Dermis blood vessel endothelial cell (primary cell): Measurements from ENCODE around the gene TMEM63C. TPM values are rescaled to one million over a fixed set of nuclear protein-coding genes. Genes with fewer than 3 reads are reported as not detected.

Source experiments
- DNase-seq: peaks from one replicate; pipeline ENCODE4 v3.0.0; 2010
- total RNA-seq: library from RNA; depleted of rRNA; stranded (reverse); fragments of >200 nt; gene quantifications from 2 replicates; pipeline ENCODE4 v1.2.3, GENCODE V29; 2014

TMEM63C gene
- total RNA-seq, 1 donor from 2014 or later, result under 0.01 TPM

DNA sequence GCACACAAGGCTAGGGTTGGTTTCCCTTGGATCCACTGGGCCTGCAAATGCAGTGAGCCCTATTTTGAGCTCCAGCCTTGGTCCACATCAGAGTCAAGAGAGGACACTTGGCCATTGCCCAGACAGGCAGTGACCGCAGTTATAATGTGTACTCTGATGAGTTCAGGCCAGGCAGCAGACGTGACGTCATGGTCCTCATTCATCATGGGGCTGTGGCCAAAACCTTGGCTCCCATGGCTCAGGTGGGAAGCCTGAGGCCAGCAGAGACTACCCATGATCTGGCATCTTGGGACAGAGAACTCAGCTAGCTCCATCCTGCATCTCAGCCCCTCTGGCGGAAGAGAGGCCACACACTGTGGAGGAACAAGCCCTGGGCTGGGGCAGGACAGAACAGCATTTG is 16.4 kb downstream of the TMEM63C start:
- DNase-seq, result no peak

DNA sequence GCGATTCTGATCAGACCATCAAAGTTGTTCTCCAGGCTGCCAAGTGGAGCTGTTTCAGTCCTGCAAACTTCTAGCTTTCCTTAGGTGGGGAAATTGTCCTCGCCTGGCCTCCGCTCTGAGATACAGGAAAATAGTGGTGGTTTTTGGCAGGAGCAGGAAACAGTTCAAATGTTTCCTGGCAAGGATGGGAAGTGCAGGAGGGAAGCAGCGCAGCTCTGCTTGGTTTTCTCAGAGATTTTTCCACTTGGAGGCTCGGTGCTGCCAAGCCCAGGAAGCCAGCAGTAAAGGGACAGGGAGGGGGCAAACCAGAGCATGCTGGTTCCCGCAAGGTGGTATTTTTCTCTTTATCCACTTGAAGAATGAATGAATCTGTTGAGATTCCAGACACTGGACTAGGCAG is 17.0 kb downstream of the TMEM63C start:
- DNase-seq, result no peak

DNA sequence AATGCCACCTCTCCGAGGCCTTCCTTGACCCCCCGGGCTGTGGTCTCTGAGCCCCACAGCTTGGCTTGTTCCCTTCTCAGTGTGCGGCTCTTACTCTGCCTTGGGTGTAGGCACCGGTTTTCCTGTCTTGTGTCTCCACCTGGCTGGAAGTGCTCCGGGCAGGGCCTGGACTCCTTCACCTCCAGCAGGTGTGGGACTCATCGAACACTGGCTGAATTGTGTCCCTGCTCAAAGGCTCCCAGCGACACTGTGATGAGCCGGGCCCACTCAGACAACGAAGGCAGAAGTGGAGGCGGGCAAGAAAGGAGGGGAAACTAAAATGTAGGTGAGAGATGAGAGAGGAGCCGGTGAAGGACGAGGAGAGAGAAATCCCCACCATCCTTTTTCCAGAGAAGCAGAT is 18.0 kb downstream of the TMEM63C start:
- DNase-seq, result no peak

GRCh38 chr14:77200406-77200985 is 18.9 kb downstream of the TMEM63C start:
- no peak for DNase-seq

GRCh38 chr14:77201696-77202095 is 20.1 kb downstream of the TMEM63C start:
- DNase-seq, result no peak

- DNase-seq, result no peak
Observed at GRCh38 chr14:77203611-77204458, 22.2 kb downstream of the TMEM63C start.

DNA sequence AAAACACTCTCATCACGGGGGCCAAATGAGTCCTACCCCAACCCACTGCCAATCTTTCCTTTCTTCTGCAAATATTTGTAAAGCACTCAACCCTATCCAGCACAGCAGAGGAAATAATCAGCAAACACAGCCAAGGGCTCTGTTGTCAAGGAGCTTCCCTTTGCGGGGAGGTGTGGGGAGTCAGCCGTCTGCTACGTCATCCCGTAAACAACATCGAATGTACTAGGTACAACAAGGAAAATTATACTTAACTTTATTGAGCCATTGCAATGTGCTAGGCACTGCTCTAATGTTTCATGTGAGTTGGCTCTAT is 22.8 kb downstream of the TMEM63C start:
- DNase-seq, result no peak

DNA sequence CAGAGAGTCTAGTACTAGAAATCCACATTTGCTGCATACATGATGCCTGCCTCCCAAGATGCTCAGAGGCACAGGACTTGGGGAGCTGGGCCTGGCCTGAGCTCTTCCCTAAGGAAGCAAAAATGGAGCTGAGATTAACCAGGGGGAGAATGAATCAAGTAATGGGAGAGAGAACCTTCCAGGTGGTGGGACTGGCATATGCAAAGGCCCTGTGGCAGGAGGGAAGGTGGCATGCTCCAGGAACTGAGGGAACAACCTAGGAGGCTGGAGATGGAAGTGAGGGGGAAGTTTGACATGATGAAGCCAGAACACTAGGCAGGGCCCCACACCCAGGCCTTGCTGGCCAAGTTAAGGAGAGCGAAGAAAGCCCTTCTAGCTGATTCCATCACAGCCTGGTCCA is 23.3 kb downstream of the TMEM63C start:
- DNase-seq, result no peak

DNA sequence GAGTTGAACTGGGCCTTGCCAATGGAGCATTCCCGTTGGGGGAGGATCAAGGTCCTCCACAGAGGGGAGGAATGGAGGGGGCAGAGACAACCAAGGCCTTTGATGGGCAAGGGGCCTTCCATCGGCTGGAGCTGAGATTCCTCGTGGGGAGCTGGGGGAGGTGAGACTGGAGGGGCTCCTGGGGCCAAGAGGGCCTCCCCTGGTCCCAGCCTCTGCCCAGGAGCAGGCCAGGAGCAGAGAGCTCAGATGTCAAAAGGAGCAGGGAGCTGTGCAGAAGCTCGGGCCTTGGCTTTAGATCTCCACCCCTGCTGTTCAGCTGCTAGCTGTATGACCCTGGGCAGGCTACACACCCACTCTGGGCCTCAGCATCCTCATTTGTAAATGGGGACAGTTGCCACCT is 24.0 kb downstream of the TMEM63C start:
- no peak for DNase-seq

GRCh38 chr14:77206261-77206824 is 24.7 kb downstream of the TMEM63C start:
- no peak for DNase-seq

DNA sequence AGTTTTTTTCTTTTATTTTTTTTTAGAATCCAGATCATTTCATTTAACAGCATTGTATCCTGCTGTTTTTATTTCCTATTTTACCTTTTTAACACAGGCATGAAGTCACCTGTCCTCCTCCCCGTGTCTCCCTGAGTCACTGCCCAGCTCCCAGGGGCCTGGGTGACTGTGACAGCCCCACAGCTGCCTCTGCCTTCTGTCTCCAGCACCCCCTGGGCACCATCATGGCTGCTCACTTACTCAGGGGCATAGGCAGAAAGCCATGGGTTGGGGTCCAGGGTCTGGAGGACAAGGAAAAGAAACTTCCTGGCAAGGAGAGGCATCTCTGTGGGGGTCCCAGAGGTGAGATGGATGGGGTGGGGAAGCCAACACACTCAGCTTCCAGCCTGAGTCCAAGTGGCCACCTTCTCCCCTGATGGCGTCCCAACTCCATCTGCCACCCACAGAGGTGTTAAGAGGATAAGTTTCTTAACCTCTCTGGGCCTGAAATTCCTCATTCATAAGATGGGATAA is 25.3 kb downstream of the TMEM63C start:
- DNase-seq, result no peak

DNA sequence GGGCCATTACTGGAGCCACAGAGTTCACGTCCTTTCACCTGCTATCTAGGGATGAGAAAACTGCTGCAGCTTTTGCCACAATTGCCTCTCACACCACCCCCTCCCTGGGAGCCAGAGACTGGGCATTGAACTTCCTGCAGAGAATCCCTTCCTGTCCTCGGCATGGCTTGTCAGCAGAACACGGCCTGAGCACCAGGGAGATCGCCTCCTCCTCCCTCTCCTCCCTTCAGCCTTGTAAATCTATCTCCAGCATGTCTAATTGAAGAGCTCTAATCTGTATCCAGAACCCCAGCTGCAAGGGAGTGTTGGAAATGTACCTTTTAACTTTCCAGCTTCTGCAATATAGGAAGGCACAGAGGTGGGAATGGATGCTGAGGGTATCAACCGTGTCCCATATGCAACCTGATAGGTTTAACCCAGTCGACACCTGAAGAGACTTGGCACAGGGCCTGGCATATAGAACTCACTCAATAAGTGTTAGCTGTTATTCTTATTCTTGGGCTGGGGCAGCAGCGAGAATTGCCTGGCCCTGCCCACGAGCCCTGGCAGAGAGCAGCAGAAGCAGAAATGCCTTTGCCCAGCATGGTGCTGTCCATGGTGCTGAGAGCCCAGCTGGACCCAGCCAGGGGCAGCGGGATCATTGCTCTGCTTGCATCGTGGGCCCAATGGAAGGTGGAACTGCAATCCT is 26.8 kb downstream of the TMEM63C start:
- peak; percentile 81 for DNase-seq

DNA sequence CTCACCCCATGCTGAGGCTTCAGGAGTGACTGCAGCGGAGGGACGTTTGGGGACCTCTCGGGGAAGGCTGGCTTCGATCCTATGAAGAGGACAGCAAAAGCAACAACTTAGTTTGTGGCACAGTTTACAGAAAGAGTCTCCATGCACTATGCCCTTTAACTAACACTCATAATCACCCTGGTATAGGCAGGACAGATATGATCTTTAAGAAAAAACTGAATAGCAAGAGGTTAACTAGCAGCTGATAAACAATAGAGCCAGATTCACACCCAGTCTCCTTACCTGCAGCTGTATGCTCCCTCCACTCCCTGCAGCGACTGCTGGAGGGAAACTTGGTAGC is 27.4 kb downstream of the TMEM63C start:
- no peak for DNase-seq

DNA sequence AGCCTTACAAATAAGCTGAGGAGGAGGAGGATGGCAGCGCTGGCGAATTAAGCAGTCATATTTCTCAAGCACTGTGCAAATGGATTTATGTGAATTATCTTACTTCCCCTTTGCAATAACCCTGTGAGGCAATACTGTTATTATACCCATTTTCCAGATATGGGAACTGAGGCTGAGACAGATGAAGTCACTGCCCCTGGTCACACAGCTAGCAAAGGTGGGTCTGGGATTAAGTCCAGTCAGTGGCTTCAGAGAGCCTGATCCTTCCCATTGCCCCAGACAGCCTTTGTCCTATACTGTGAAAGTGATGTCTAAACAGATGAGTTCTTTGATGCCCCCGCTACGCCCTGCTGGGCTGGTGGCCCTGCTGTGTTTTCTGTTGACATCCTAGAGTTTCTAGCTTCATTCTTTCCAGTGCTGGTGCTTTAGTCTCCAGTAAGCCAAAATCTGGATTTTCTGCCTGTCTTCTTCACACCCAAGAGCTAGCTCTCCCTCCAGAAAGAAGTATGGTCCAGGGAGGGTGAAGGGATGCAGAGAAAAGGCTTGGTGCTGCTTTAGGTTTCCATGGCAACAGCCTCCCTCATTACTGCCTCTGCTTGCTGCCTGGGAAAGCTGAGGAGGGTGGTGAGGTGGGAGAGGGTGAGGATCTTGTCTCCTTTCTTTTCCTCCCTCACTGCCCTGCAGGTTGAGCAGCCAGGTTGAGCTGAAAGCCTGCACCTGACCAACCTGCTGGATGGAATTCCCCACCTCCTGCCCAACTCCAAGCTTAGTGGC is 30.7 kb downstream of the TMEM63C start:
- DNase-seq, result no peak

GRCh38 chr14:77212943-77213678 is 31.5 kb downstream of the TMEM63C start:
- DNase-seq, result peak; percentile 47

DNA sequence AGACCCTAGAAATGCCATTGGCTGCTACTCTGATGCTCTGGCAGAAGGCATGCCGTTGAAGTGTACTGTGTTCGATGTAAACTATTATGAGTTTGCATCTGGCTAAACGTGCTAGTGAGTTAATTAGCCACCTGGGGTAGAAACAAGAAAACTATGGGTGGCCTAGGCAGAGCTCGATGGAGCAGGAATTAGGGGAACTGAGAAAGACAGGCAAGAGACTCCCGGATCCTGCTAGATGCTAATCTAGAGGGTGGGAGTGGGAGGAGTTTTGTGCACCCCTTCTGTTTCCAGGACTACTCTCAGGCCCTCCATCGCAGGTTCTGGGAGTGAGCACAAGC is 32.0 kb downstream of the TMEM63C start:
- DNase-seq, result no peak

DNA sequence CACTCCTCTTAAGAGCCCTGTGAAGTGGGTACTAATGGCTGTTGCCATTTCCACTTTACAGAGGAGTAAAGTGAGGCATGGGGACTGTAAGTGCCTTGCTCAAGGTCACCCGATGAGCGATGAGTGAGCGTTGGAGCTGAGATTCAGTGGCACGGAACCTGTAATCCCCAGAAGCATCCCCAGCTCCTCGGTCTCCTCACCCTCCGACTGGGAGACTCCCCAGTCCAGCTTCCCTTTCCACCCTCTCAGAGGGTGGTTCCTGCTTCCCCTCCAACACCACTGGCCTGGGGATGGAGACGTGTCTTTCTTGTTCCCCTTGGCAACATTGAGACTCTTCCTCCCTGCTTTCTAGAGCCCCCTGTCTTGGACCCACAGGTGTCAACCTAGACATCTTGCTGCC is 32.6 kb downstream of the TMEM63C start:
- no peak for DNase-seq

GRCh38 chr14:77217551-77217950 is 36.0 kb downstream of the TMEM63C start:
- no peak for DNase-seq

- DNase-seq, result no peak
Observed at GRCh38 chr14:77219591-77219990, 38.0 kb downstream of the TMEM63C start.

DNA sequence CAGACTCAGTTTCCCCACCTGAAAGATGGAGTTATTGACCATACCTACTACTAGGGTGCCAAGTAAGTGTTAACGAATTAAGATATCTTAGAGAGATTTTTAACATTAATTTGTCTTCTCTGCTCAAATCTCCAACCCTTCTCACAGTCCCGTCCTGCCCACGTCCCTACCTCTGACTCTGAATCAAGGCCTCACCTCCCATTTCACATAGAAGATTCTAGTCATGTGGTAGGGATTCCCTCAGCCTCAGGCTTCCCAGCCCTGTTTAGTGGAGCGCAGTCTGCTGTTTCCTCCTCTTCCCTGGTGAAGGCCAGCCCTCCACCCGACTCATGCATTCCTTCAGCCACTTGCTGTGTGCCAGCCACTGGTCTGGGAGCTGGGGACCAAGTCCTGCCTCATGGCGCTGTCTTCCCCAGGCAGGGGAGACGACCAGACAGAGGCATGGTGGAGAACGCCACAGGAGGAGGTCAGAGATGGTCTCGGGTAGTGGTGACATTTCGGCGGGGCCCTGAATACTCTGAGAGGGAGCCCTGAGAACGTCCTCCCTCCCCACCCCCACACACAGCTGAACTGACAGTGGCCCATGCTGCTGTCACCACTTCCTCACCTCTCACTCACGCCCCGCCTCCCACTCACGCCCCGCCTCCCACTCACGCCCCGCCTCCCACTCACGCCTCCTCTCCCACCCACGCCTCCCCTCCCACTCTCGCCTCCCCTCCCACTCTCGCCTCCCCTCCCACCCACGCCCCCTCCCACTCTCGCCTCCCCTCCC is 38.8 kb downstream of the TMEM63C start:
- no peak for DNase-seq

DNA sequence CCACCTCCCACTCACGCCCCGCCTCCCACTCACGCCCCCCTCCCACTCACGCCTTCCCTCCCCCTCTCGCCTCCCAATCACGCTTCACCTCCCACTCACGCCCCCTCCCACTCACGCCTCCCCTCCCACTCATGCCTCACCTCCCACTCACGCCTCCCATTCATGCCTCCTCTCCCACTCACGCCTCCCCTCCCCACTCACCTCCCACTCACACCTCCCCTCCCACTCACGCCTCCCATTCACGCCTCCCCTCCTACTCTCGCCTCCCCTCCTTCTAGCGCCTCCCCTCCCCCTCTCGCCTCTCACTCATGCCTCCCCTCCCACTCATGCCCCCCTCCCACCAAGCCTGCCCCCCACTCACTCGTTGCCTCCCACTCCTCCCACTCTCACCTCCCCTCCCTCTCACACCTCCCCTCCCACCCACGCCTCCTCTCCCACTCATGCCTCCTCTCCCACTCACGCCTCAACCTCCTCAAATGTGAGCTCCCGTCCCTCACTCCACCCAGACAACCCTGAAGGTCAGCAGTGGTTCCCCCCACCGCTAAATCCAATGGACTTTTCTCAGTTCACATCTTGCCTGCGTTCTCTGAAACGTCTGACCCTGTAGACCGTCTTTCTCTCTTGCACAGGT is 39.8 kb downstream of the TMEM63C start:
- DNase-seq, result no peak
